CD14-positive monocyte (primary cell): ENCODE results near the gene CUX1. TPM values are rescaled to one million over a fixed set of nuclear protein-coding genes. Genes with fewer than 3 reads are reported as not detected.

Experiments used
- DNase-seq, 3 donors: peaks; one replicate each; pipeline ENCODE4 v3.0.0-alpha.2; 2011 to 2022
- H2AFZ ChIP-seq: 2 replicates; pipeline ENCODE4 v1.6.0; 2012; ENCODE audit warnings: mild to moderate bottlenecking, low read depth, low read length, inconsistent platforms; ENCODE audit not compliant: insufficient read depth, poor library complexity, severe bottlenecking
- H3K27ac ChIP-seq, 2 donors: 1 replicate in 1 of 2; 2 replicates in 1 of 2; pipeline ENCODE4 v1.5.1; 2012 to 2013; ENCODE audit warnings: low read length in 2 of 2, control low read depth in 1 of 2, inconsistent platforms in 1 of 2, low read depth in 1 of 2, mild to moderate bottlenecking in 1 of 2
- H3K27me3 ChIP-seq, 2 donors: one replicate each; pipeline versions ENCODE4 v1.6.0 to v1.6.1; 2011 to 2013; ENCODE audit warnings: low read length in 2 of 2; ENCODE audit not compliant: control insufficient read depth in 2 of 2, insufficient read depth in 2 of 2
- H3K36me3 ChIP-seq, 2 donors: replicated peaks in 1 of 2; 1 replicate in 1 of 2; 2 replicates in 1 of 2; pipeline versions ENCODE4 v1.5.1 to v1.6.1; 2012 to 2013; ENCODE audit warnings: low read length in 2 of 2, control low read depth in 1 of 2, inconsistent platforms in 1 of 2, mild to moderate bottlenecking in 1 of 2; ENCODE audit not compliant: insufficient read depth in 2 of 2, control insufficient read depth in 1 of 2
- H3K4me1 ChIP-seq, 2 donors: 1 replicate in 1 of 2; 2 replicates in 1 of 2; pipeline versions ENCODE4 v1.5.1 to v1.6.1; 2012 to 2013; ENCODE audit warnings: low read length in 2 of 2, control low read depth in 1 of 2, inconsistent platforms in 1 of 2, mild to moderate bottlenecking in 1 of 2, moderate library complexity in 1 of 2; ENCODE audit not compliant: insufficient read depth in 2 of 2, control insufficient read depth in 1 of 2
- H3K4me2 ChIP-seq: replicated peaks from 2 replicates; pipeline ENCODE3; 2012; ENCODE audit warnings: low read length, moderate library complexity, mild to moderate bottlenecking; ENCODE audit not compliant: poor library complexity, severe bottlenecking; ENCODE audit errors: extremely low read depth
- H3K4me3 ChIP-seq, 3 experiments: fragments of 200-600 bp in 1 of 3; sonication (generic) in 1 of 3; replicated peaks in 1 of 3; 1 replicate in 2 of 3; 2 replicates in 1 of 3; pipeline ENCODE4 v1.5.1; 2011 to 2013; ENCODE audit warnings: low read length in 3 of 3, mild to moderate bottlenecking in 3 of 3, control low read depth in 2 of 3, low read depth in 2 of 3, inconsistent platforms in 1 of 3, moderate library complexity in 1 of 3
- H3K79me2 ChIP-seq: 2 replicates; pipeline ENCODE4 v1.6.0; 2012; ENCODE audit warnings: mild to moderate bottlenecking, control low read depth, inconsistent platforms, low read length, moderate library complexity; ENCODE audit not compliant: insufficient read depth
- H3K9ac ChIP-seq: 2 replicates; pipeline ENCODE4 v1.6.0; 2017; ENCODE audit warnings: low read length, mild to moderate bottlenecking; ENCODE audit not compliant: insufficient read depth, poor library complexity, severe bottlenecking
- H3K9me3 ChIP-seq, 2 donors: replicated peaks in 1 of 2; 1 replicate in 1 of 2; 2 replicates in 1 of 2; pipeline versions ENCODE4 v1.5.1 to v1.6.1; 2012 to 2013; ENCODE audit warnings: low read length in 2 of 2, control low read depth in 1 of 2; ENCODE audit not compliant: control insufficient read depth in 1 of 2, insufficient read depth in 1 of 2
- H4K20me1 ChIP-seq: 2 replicates; pipeline ENCODE4 v1.6.0; 2012; ENCODE audit warnings: mild to moderate bottlenecking, low read length, control low read depth, moderate library complexity; ENCODE audit not compliant: insufficient read depth
- H3K27ac Mint-ChIP-seq, 7 donors: one replicate each; pipeline ENCODE4 v1.8.0; 2020; ENCODE audit warnings: mild to moderate bottlenecking in 7 of 7, mixed read lengths in 7 of 7, moderate library complexity in 6 of 7, inconsistent platforms in 2 of 7
- H3K27me3 Mint-ChIP-seq, 3 donors: one replicate each; pipeline ENCODE4 v1.8.0; 2021 to 2022; ENCODE audit warnings: low read depth in 3 of 3, mild to moderate bottlenecking in 3 of 3, mixed read lengths in 3 of 3, moderate library complexity in 3 of 3, inconsistent platforms in 1 of 3
- H3K36me3 Mint-ChIP-seq, 2 donors: one replicate each; pipeline ENCODE4 v1.8.0; 2020; ENCODE audit warnings: mixed read lengths in 2 of 2, inconsistent platforms in 1 of 2, mild to moderate bottlenecking in 1 of 2
- H3K4me1 Mint-ChIP-seq: one replicate; pipeline ENCODE4 v1.8.0; 2020; ENCODE audit warnings: mild to moderate bottlenecking, mixed read lengths
- H3K4me3 Mint-ChIP-seq, 2 donors: one replicate each; pipeline ENCODE4 v1.8.0; 2020; ENCODE audit warnings: mild to moderate bottlenecking in 2 of 2, mixed read lengths in 2 of 2, moderate library complexity in 1 of 2
- H3K9me3 Mint-ChIP-seq, 7 donors: one replicate each; pipeline ENCODE4 v1.8.0; 2020 to 2022; ENCODE audit warnings: mixed read lengths in 7 of 7, mild to moderate bottlenecking in 6 of 7, moderate library complexity in 6 of 7, inconsistent platforms in 2 of 7
- CTCF ChIP-seq: fragments of 200-600 bp; IDR thresholded peaks from one replicate; pipeline ENCODE4 v1.8.0; 2022; ENCODE audit warnings: antibody characterized with exemption, mild to moderate bottlenecking
- WGBS: methylation state at CpG from one replicate; pipeline ENCODE4 v1.1.5; 2013; ENCODE audit warnings: missing lambda C conversion rate; ENCODE audit not compliant: insufficient coverage; 5-methylcytosine and 5-hydroxymethylcytosine counted together
- intact Hi-C, 2 donors: fragments of 100-400 bp; cut with micrococcal nuclease; formaldehyde crosslinking; loops; one replicate each; pipeline versions ENCODE4 v1.15.0 to v1.15.1; 2023
- polyA plus RNA-seq, 3 donors: library from polyadenylated mRNA; depleted of rRNA in 1 of 3; unstranded in 2 of 3; stranded (reverse) in 1 of 3; fragments of 300-500 nt in 2 of 3; fragments of >200 nt in 1 of 3; fragmentation: Illumina TruSeq in 2 of 3; gene quantifications; 1 replicate in 2 of 3; 2 replicates in 1 of 3; pipeline ENCODE4 v1.2.3, GENCODE V29; 2012 to 2021

The CUX1 gene
- polyA plus RNA-seq, 3 donors, result 17.6 to 38.0 (median 28.0) TPM

DNA sequence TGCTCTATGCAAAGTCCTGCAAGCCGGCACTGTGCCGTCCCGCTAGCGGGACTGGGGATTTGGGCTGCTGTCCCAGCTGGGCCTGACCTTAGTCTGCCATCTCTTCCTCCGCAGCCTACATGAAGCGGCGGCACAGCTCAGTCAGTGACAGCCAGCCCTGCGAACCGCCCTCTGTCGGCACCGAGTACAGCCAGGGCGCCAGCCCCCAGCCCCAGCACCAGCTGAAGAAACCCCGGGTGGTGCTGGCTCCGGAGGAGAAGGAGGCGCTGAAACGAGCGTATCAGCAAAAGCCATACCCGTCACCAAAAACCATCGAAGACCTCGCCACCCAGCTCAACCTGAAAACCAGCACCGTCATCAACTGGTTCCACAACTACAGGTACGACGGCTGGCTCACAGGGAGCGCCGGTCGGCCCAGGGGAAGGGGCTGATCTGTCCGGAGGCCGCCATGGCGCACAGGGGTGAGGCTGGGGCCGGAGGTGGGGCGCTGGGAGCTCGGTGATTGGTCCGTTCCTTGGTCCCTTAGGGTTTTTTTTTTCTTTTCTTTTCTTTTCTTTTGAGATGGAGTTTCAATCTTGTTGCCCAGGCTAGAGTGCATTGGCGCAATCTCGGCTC lies 421.9 kb downstream of the CUX1 start:
- no peaks in the 10 kb centered on the region for H3K27me3 ChIP-seq
- peaks cover 23% of the 10 kb centered on the region for H4K20me1 ChIP-seq
- H3K27ac ChIP-seq, result no peak overlapping the region
- Mint-ChIP-seq H3K4me1 (no peaks in the 10 kb centered on the region), H3K4me3 (no peak overlapping the region), H3K36me3 (peaks cover 66 to 97% of the 10 kb centered on the region in 2 donors), H3K27me3 (peaks cover 0 to 1% (median 0%) of the 10 kb centered on the region in 3 donors), H3K9me3 (peaks cover 0 to 1% (median 0%) of the 10 kb centered on the region in 7 donors), H3K27ac (peak overlapping the region in 1 of 7 donors; percentile 41)
- no peaks in the 10 kb centered on the region for H3K79me2 ChIP-seq
- no peak overlapping the region for H3K4me2 ChIP-seq
- no peak for TF ChIP-seq CTCF
- 98% methylated on average over 20 of the region's 35 CpGs for whole genome bisulfite sequencing
- H3K4me1 ChIP-seq, result no peaks in the 10 kb centered on the region
- no peak overlapping the region for H3K4me3 ChIP-seq
- H3K36me3 ChIP-seq, result peaks cover 83 to 91% of the 10 kb centered on the region in 2 donors
- H3K9me3 ChIP-seq, result no peaks in the 10 kb centered on the region
- H3K9ac ChIP-seq, result no peak overlapping the region
- H2AFZ ChIP-seq, result no peak overlapping the region
- no peak for DNase-seq
- intact Hi-C loops, result loop anchor here in 1 of 2 donors (10.0 kb wide), 1 partner anchor 635 kb away; no protein-coding TSS in a partner anchor

DNA sequence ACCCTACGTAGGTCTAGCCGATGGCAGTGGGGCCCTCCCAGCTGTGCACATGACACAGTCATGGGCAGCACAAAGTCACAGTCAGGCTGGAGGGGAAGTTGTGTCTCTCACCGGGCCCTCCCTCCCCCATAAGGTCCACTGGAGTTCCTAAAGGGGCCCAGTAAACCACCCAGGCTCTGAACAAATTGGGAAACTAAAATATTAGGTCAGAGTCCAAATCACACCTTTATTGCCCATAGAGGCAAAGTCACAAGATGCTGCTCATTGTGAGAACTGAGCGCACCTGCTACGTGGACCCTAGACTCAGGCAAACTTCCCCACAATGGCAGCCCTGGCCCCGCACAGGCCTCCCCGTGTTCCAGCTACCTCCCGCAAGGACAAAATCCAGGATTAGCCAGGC lies 424.0 kb downstream of the CUX1 start:
- Mint-ChIP-seq H3K4me1 (no peaks in the 10 kb centered on the region), H3K4me3 (no peak overlapping the region), H3K36me3 (peaks cover 64 to 95% of the 10 kb centered on the region in 2 donors), H3K9me3 (peaks cover 0 to 1% (median 0%) of the 10 kb centered on the region in 7 donors), H3K27ac (peak overlapping the region in 2 of 7 donors; percentile 26 to 81), H3K27me3 (peaks cover 0 to 1% (median 0%) of the 10 kb centered on the region in 3 donors)
- WGBS, result 97% methylated on average over 5 of the region's 8 CpGs
- Histone ChIP-seq H4K20me1 (peaks cover 28% of the 10 kb centered on the region), H2AFZ (no peak overlapping the region), H3K79me2 (no peaks in the 10 kb centered on the region), H3K9me3 (no peaks in the 10 kb centered on the region), H3K4me2 (no peak overlapping the region), H3K9ac (no peak overlapping the region), H3K27ac (no peak overlapping the region), H3K4me1 (no peaks in the 10 kb centered on the region), H3K36me3 (peaks cover 82 to 92% of the 10 kb centered on the region in 2 donors), H3K4me3 (no peak overlapping the region), H3K27me3 (no peaks in the 10 kb centered on the region)
- intact Hi-C loops, result no loop called here
- TF ChIP-seq CTCF, result no peak
- no peak for DNase-seq
